GM13977 (cell line): ENCODE measurements around the gene MAPK11.

Experiments
- DNase-seq: peaks from one replicate; pipeline ENCODE4 v3.0.0; 2012; ENCODE audit warnings: low spot score
- in situ Hi-C: fragments of 300-500 bp; cut with MboI; formaldehyde crosslinking; loops from one replicate; pipeline ENCODE4 v1.12.0; 2022; ENCODE audit warnings: low sequenced_read_pairs, low pct_unique_long_range_greater_than_20kb, mixed read lengths, inconsistent platforms; ENCODE audit not compliant: unreplicated experiment
- TF ChIP-seq, protein P1 (sequence below): IDR thresholded peaks from 2 replicates; pipeline ENCODE4 v1.5.1; 2012; ENCODE audit warnings: mild to moderate bottlenecking, control low read depth; ENCODE audit not compliant: insufficient read depth; ENCODE audit errors: extremely low read depth, missing control alignments

MAPK11 gene

DNA sequence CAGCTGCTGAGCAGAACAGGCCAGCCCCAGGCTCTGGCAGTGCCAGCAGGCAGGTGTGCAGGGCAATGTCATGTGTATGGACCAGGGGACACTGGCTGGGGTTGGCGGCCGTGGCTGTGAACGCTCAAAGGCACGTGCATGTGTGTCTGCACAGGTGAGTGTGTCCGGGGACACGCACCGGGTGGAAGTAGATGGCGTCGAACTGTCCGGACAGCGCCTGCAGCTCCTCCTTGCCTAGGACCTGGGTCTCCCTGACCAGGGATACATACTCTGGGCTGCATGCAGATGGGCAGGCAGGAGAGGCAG, 20.0 kb downstream of the MAPK11 start:
- DNase-seq, result no peak
- in situ Hi-C loops, result loop anchor here (10.0 kb wide), 1 partner anchor 245 kb away; no protein-coding TSS in a partner anchor
- TF ChIP-seq, protein P1, sequence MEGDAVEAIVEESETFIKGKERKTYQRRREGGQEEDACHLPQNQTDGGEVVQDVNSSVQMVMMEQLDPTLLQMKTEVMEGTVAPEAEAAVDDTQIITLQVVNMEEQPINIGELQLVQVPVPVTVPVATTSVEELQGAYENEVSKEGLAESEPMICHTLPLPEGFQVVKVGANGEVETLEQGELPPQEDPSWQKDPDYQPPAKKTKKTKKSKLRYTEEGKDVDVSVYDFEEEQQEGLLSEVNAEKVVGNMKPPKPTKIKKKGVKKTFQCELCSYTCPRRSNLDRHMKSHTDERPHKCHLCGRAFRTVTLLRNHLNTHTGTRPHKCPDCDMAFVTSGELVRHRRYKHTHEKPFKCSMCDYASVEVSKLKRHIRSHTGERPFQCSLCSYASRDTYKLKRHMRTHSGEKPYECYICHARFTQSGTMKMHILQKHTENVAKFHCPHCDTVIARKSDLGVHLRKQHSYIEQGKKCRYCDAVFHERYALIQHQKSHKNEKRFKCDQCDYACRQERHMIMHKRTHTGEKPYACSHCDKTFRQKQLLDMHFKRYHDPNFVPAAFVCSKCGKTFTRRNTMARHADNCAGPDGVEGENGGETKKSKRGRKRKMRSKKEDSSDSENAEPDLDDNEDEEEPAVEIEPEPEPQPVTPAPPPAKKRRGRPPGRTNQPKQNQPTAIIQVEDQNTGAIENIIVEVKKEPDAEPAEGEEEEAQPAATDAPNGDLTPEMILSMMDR, result no peak

- in situ Hi-C loops, result loop anchor here (10.0 kb wide), 1 partner anchor 245 kb away; no protein-coding TSS in a partner anchor
- DNase-seq, result no peak
- TF ChIP-seq, protein P1, result no peak
Measured at GRCh38 chr22:50249341-50250248, 20.6 kb downstream of the MAPK11 start.

DNA sequence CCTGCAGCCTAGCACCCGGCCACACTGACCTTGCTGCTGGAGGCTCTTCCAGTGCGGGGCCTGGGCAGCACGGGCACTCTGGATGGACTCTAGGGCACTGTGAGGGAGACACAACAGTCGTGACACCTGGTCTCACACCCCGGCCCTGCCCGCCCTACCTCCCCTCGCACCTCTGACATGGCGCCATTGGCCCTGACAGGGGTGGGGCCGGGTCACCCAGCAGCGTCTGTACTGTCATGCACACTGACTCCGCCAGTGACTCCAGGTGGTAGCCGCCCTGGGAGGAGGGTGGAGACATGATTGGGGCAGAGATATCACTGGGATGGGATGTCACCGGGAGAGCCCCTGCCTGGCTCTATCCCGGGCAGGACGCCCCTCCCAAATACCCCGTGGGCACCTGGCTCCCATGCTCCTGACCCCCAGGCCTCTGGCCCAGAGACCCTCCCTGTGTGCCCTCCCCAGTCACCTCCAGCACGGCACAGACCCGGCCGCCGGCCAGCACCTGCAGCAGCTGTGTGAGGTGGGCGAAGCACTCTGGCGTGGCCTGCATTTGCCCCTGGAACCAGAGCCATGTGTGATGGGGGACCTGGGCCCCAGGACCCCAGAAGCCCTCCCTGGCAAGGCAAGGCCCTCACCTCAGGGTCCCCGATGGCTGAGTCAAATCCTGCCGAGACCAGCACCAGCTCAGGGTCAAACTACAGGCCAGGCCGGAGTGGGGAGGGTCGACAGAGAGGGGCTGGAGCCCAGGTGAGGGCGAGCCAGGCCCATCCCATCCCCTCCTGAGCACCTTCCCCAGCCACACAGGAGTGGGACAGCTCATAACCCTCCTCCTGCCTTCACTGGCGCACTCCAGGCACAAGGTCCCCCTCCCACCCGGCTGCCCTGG, 21.7 kb downstream of the MAPK11 start:
- no peak for DNase-seq
- in situ Hi-C loops, result no loop called here
- TF ChIP-seq, protein P1, result no peak

GRCh38 chr22:50247748-50248147, 22.4 kb downstream of the MAPK11 start:
- in situ Hi-C loops, result no loop called here
- no peak for DNase-seq
- TF ChIP-seq, protein P1, result no peak

GRCh38 chr22:50246242-50247175, 23.7 kb downstream of the MAPK11 start:
- DNase-seq, result no peak
- TF ChIP-seq, protein P1, result no peak
- in situ Hi-C loops, result no loop called here
